ENCODE results near the gene RNF38. TPM values are rescaled to one million over a fixed set of nuclear protein-coding genes. Genes with fewer than 3 reads are reported as not detected.
A peak's percentile ranks its signal among the peaks of the same experiment; 100 is the strongest.
"Not testable (repeated sequence)": the region's sequence is repeated elsewhere in the genome, so short reads cannot be mapped to it uniquely, and the experiment has no call there.

The RNF38 gene
- total RNA-seq, 6 experiments from 2014 or later = 14.5 to 18.8 (median 17.5) TPM

GRCh38 chr9:36424289-36425055, 24.4 kb upstream of the RNF38 start:
- no peak overlapping the region for H3K27ac Mint-ChIP-seq
- H3K9me3 Mint-ChIP-seq = no peaks in the 10 kb centered on the region
- no peak overlapping the region for H3K4me3 Mint-ChIP-seq
- peaks cover 49% of the 10 kb centered on the region for H3K4me1 Mint-ChIP-seq (ENCODE audit: low read depth)
- peaks cover 10% of the 10 kb centered on the region; the same call in 1 of the 2 replicates for H3K36me3 Mint-ChIP-seq (ENCODE audit: low read depth)
- TF ChIP-seq, protein P1, sequence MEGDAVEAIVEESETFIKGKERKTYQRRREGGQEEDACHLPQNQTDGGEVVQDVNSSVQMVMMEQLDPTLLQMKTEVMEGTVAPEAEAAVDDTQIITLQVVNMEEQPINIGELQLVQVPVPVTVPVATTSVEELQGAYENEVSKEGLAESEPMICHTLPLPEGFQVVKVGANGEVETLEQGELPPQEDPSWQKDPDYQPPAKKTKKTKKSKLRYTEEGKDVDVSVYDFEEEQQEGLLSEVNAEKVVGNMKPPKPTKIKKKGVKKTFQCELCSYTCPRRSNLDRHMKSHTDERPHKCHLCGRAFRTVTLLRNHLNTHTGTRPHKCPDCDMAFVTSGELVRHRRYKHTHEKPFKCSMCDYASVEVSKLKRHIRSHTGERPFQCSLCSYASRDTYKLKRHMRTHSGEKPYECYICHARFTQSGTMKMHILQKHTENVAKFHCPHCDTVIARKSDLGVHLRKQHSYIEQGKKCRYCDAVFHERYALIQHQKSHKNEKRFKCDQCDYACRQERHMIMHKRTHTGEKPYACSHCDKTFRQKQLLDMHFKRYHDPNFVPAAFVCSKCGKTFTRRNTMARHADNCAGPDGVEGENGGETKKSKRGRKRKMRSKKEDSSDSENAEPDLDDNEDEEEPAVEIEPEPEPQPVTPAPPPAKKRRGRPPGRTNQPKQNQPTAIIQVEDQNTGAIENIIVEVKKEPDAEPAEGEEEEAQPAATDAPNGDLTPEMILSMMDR (IDR thresholded peaks at IDR 0.05) = no peak
- DNase-seq = no peak
- no peaks in the 10 kb centered on the region for H3K27me3 Mint-ChIP-seq (ENCODE audit: insufficient read depth)

DNA sequence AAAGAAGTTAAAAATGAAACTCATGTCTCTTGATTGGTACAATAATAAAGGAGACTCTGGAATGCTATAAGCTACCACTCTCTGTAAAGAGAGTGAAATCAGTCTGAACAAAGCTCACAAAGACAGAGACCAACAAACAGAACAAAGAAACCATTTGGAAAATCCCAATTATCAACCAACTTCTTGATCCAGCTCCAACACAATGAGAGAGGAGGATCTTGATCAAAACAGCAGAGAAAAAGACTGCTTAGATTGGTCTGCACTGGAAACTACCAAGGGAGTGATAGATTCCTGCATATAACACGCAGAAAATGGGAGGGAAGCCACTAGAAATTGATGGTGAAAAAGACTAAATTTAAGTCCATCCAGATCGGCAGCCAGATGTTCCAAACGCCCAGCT, 23.1 kb upstream of the RNF38 start:
- Mint-ChIP-seq H3K27me3 (ENCODE audit: insufficient read depth) (no peaks in the 10 kb centered on the region), H3K36me3 (ENCODE audit: low read depth) (peaks cover 10% of the 10 kb centered on the region; the same call in 1 of the 2 replicates), H3K4me3 (no peak overlapping the region), H3K4me1 (ENCODE audit: low read depth) (peaks cover 55% of the 10 kb centered on the region), H3K27ac (no peak overlapping the region), H3K9me3 (no peaks in the 10 kb centered on the region)
- TF ChIP-seq, protein P1 (IDR thresholded peaks at IDR 0.05) = no peak
- DNase-seq = no peak

DNA sequence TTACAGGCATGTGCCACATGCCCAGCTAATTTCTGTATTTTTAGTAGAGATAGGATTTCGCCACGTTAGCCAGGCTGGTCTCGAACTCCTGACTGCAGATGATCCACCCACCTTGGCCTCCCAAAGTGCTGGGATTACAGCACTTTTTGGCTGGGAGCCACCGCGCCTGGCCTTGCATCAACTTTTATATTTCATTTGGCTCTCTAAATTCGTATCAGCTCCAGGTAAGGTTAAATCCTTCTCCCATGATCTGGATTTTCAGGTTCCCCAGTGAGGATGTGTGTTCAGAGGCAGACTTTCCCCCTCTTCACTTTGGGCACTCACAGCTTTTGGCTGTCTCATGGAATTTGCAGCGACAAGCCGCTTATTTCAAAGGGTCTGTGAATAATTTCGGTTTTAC, 16.8 kb upstream of the RNF38 start:
- DNase-seq = no peak
- TF ChIP-seq, protein P1 (IDR thresholded peaks at IDR 0.05) = no peak
- Mint-ChIP-seq H3K4me3 (no peak overlapping the region), H3K9me3 (no peaks in the 10 kb centered on the region), H3K27me3 (ENCODE audit: insufficient read depth) (peaks cover 3% of the 10 kb centered on the region; the same call in 1 of the 2 replicates), H3K27ac (no peak overlapping the region), H3K4me1 (ENCODE audit: low read depth) (peaks cover 20% of the 10 kb centered on the region), H3K36me3 (ENCODE audit: low read depth) (no peaks in the 10 kb centered on the region)

- H3K9me3 Mint-ChIP-seq = no peaks in the 10 kb centered on the region
- no peak for DNase-seq
- peaks cover 3% of the 10 kb centered on the region; the same call in 1 of the 2 replicates for H3K27me3 Mint-ChIP-seq (ENCODE audit: insufficient read depth)
- no peak overlapping the region for H3K27ac Mint-ChIP-seq
- no peak overlapping the region for H3K4me3 Mint-ChIP-seq
- H3K36me3 Mint-ChIP-seq (ENCODE audit: low read depth) = no peaks in the 10 kb centered on the region
- peaks cover 20% of the 10 kb centered on the region for H3K4me1 Mint-ChIP-seq (ENCODE audit: low read depth)
- TF ChIP-seq, protein P1 (IDR thresholded peaks at IDR 0.05) = peak; percentile 20; the same call in 1 of the 2 replicates
Measured at GRCh38 chr9:36415822-36416525, 15.9 kb upstream of the RNF38 start.

GRCh38 chr9:36411410-36411809, 11.3 kb upstream of the RNF38 start:
- H3K4me1 Mint-ChIP-seq (ENCODE audit: low read depth) = peaks cover 12% of the 10 kb centered on the region
- not testable (repeated sequence) for H3K27ac Mint-ChIP-seq; H3K36me3 Mint-ChIP-seq (ENCODE audit: low read depth); H3K27me3 Mint-ChIP-seq (ENCODE audit: insufficient read depth); H3K4me3 Mint-ChIP-seq; H3K9me3 Mint-ChIP-seq
- peak; percentile 7 for DNase-seq

DNA sequence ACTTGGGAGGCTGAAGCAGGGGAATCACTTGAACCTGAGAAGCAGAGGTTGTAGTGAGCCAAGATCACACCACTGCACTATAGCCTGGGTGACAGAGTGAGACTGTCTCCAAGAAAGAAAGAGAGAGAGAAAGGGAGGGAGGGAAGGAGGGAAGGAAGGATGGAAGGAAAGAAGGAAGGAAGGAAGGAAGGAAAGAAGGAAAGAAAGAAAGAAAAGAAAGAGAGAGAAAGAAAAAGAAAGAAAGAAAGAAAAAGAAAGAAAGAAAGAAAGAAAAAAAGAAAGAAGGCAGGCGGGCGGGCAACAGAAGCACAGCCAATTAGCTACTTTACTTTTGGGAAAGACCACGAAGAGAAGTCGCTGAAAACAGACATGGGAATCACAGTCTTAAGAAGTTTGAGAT, 9.0 kb upstream of the RNF38 start:
- peaks cover 12% of the 10 kb centered on the region for H3K4me1 Mint-ChIP-seq (ENCODE audit: low read depth)
- not testable (repeated sequence) for H3K27ac Mint-ChIP-seq; H3K4me3 Mint-ChIP-seq; H3K9me3 Mint-ChIP-seq; H3K27me3 Mint-ChIP-seq (ENCODE audit: insufficient read depth); DNase-seq; H3K36me3 Mint-ChIP-seq (ENCODE audit: low read depth)
